MCF 10A (cell line): ENCODE measurements around the gene POP7. TPM values are rescaled to one million over a fixed set of nuclear protein-coding genes. Genes with fewer than 3 reads are reported as not detected.
"Not testable (repeated sequence)": the region's sequence is repeated elsewhere in the genome, so short reads cannot be mapped to it uniquely, and the experiment has no call there.

Experiments
- BruUV-seq: library from RNA; stranded (reverse); fragments of 400-500 nt; replicated peaks from 2 replicates; lab custom pipeline; 2021; lab: Mats Ljungman, UMichigan
- CTCF ChIA-PET: fragments of 300-600 bp; sonication (Branson Sonifier 250); formaldehyde crosslinking; extraction: SDS; loops from one replicate; lab custom pipeline; 2021; ENCODE audit warnings: antibody characterized with exemption, inconsistent platforms; lab: Yijun Ruan, JAX
- POLR2A ChIA-PET: fragments of 300-600, 350-650 bp; sonication (Branson Sonifier 250); formaldehyde crosslinking; extraction: SDS; loops from one replicate; lab custom pipeline; 2020; ENCODE audit warnings: antibody characterized with exemption, inconsistent platforms; lab: Yijun Ruan, JAX
- DNase-seq: peaks from one replicate; pipeline ENCODE4 v3.0.0-alpha.2; 2018; ENCODE audit not compliant: unreplicated experiment
- H3K27ac Mint-ChIP-seq: one replicate; pipeline ENCODE4 v1.8.0; 2022; ENCODE audit warnings: mild to moderate bottlenecking, low read depth, mixed read lengths; ENCODE audit not compliant: unreplicated experiment
- H3K27me3 Mint-ChIP-seq: one replicate; pipeline ENCODE4 v1.8.0; 2022; ENCODE audit warnings: mixed read lengths; ENCODE audit not compliant: insufficient read depth, unreplicated experiment
- H3K36me3 Mint-ChIP-seq: one replicate; pipeline ENCODE4 v1.8.0; 2022; ENCODE audit warnings: mild to moderate bottlenecking, moderate library complexity, mixed read lengths; ENCODE audit not compliant: insufficient read depth, unreplicated experiment
- H3K4me1 Mint-ChIP-seq: one replicate; pipeline ENCODE4 v1.8.0; 2022; ENCODE audit warnings: mixed read lengths; ENCODE audit not compliant: insufficient read depth, unreplicated experiment
- H3K4me3 Mint-ChIP-seq: one replicate; pipeline ENCODE4 v1.8.0; 2022; ENCODE audit warnings: mild to moderate bottlenecking, moderate library complexity, mixed read lengths; ENCODE audit not compliant: unreplicated experiment
- H3K9me3 Mint-ChIP-seq: one replicate; pipeline ENCODE4 v1.8.0; 2022; ENCODE audit warnings: mixed read lengths; ENCODE audit not compliant: unreplicated experiment
- intact Hi-C: fragments of 100-400 bp; cut with micrococcal nuclease; formaldehyde crosslinking; loops from 2 replicates; pipeline ENCODE4 v1.14.1; 2022
- total RNA-seq: library from RNA; stranded (reverse); gene quantifications from 2 replicates; pipeline ENCODE4 v1.2.3, GENCODE V29; 2022
- TF ChIP-seq, protein P1 (sequence below): fragments of 200-600 bp; IDR thresholded peaks from one replicate; pipeline ENCODE4 v1.8.0; 2022; ENCODE audit warnings: antibody characterized with exemption, mild to moderate bottlenecking; ENCODE audit not compliant: unreplicated experiment

The POP7 gene
- total RNA-seq, 1 experiment from 2014 or later: 59.2 TPM

GRCh38 chr7:100711369-100711768 lies 5.4 kb downstream of the POP7 start:
- no peak overlapping the region for H3K27ac Mint-ChIP-seq
- DNase-seq: no peak
- TF ChIP-seq, protein P1, sequence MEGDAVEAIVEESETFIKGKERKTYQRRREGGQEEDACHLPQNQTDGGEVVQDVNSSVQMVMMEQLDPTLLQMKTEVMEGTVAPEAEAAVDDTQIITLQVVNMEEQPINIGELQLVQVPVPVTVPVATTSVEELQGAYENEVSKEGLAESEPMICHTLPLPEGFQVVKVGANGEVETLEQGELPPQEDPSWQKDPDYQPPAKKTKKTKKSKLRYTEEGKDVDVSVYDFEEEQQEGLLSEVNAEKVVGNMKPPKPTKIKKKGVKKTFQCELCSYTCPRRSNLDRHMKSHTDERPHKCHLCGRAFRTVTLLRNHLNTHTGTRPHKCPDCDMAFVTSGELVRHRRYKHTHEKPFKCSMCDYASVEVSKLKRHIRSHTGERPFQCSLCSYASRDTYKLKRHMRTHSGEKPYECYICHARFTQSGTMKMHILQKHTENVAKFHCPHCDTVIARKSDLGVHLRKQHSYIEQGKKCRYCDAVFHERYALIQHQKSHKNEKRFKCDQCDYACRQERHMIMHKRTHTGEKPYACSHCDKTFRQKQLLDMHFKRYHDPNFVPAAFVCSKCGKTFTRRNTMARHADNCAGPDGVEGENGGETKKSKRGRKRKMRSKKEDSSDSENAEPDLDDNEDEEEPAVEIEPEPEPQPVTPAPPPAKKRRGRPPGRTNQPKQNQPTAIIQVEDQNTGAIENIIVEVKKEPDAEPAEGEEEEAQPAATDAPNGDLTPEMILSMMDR: no peak
- H3K36me3 Mint-ChIP-seq: peaks cover 15% of the 10 kb centered on the region
- POLR2A ChIA-PET: interaction anchor here (0.6 kb wide), 1 partner anchor 90 kb away, joined by 3 read pairs; no protein-coding TSS in a partner anchor
- no peaks in the 10 kb centered on the region for H3K9me3 Mint-ChIP-seq
- intact Hi-C loops: no loop called here
- CTCF ChIA-PET: interaction anchor here (2.5 kb wide), 1 partner anchor 14 kb away, joined by 11 read pairs; no protein-coding TSS in a partner anchor
- H3K4me3 Mint-ChIP-seq: no peak overlapping the region
- H3K27me3 Mint-ChIP-seq: no peaks in the 10 kb centered on the region
- peaks cover 10% of the 10 kb centered on the region for H3K4me1 Mint-ChIP-seq
- no TSS peak for BruUV-seq

GRCh38 chr7:100714725-100715124 lies 8.8 kb downstream of the POP7 start:
- intact Hi-C loops: no loop called here
- POLR2A ChIA-PET: interaction anchor here (1.0 to 1.7 kb wide), 2 partner anchors 9 to 11 kb away, joined by 3 to 8 read pairs; partner anchors contain the start of gene POP7
- Mint-ChIP-seq H3K36me3 (peaks cover 2% of the 10 kb centered on the region), H3K9me3 (no peaks in the 10 kb centered on the region), H3K4me1 (no peaks in the 10 kb centered on the region), H3K27ac (no peak overlapping the region), H3K27me3 (peaks cover 26% of the 10 kb centered on the region), H3K4me3 (no peak overlapping the region)
- CTCF ChIA-PET: interaction anchor here (0.6 to 1.4 kb wide), 6 partner anchors 9 to 1442 kb away, joined by 3 to 4 read pairs (median 3); partner anchors contain the start of genes MYH16 and POP7
- TF ChIP-seq, protein P1: no peak
- BruUV-seq: no TSS peak
- DNase-seq: no peak

GRCh38 chr7:100717073-100717472 lies 11.2 kb downstream of the POP7 start:
- H3K4me1 Mint-ChIP-seq, H3K36me3 Mint-ChIP-seq, H3K27ac Mint-ChIP-seq, intact Hi-C loops, BruUV-seq, H3K9me3 Mint-ChIP-seq, DNase-seq, H3K4me3 Mint-ChIP-seq: not testable (repeated sequence)
- ChIA-PET CTCF (interaction anchor here (0.6 to 2.0 kb wide), 4 partner anchors 9 to 248 kb away, joined by 3 to 9 read pairs (median 4); no protein-coding TSS in a partner anchor), POLR2A (interaction anchor here (0.5 kb wide), 1 partner anchor 135 kb away, joined by 3 read pairs; the partner anchor contains the start of gene SLC12A9)
- peaks cover 48% of the 10 kb centered on the region for H3K27me3 Mint-ChIP-seq

DNA sequence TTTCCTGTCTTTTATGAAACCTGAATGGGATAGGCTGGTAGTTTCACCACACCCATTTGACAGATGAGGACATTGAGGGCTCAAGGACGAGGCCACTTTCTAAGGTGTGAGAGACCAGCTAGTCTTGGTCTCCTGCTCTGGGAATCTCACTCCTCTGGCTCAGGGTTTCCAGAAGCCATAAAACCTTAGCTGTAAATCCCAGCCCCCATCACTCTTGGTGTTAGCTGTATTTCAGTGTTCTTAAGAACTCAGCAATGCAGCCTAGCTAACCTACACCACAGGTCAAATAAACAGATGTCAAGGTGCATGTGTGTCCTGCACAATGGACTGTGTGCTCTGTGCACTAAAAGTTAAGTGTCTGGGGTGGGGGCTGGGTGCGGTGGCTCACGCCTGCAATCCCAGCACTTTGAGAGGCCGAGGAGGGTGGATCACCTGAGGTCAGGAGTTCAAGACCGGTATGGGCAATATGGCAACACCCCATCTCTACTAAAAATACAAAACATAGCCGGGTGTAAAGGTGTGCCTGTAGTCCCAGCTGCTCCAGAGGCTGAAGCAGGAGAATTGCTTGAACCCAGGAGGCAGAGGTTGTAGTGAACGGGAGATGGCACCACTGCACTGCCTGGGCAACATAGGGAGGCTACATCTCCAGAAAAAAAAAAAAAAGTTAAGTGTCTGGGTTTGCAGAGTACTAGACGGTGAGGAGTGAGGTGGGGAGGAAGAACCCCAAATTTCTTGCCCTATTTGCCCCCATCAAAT lies 13.8 kb downstream of the POP7 start:
- POLR2A ChIA-PET: interaction anchor here (0.6 to 2.3 kb wide), 5 partner anchors 14 to 227 kb away, joined by 3 to 9 read pairs (median 3); partner anchors contain the start of genes POP7 and SLC12A9
- CTCF ChIA-PET: interaction anchor here (0.6 to 3.5 kb wide), 12 partner anchors 13 to 1553 kb away, joined by 3 to 31 read pairs (median 4); partner anchors contain the start of genes POP7 and SLC12A9

More for the DNA sequence above, 13.8 kb downstream of the POP7 start:
- Mint-ChIP-seq H3K36me3 (no peaks in the 10 kb centered on the region), H3K4me3 (no peak overlapping the region), H3K27ac (no peak overlapping the region), H3K27me3 (peaks cover 48% of the 10 kb centered on the region), H3K4me1 (no peaks in the 10 kb centered on the region), H3K9me3 (no peaks in the 10 kb centered on the region)
- peak; percentile 27 for DNase-seq
- no TSS peak for BruUV-seq
- intact Hi-C loops: loop anchor here (1.0 to 10.0 kb wide), 2 partner anchors 133 to 335 kb away; partner anchors contain the start of gene SLC12A9
- TF ChIP-seq, protein P1: peak; percentile 61
